ENCODE measurements around the gene ACAD11.
"Not testable (repeated sequence)": the region's sequence is repeated elsewhere in the genome, so short reads cannot be mapped to it uniquely, and the experiment has no call there.

Gene ACAD11

DNA sequence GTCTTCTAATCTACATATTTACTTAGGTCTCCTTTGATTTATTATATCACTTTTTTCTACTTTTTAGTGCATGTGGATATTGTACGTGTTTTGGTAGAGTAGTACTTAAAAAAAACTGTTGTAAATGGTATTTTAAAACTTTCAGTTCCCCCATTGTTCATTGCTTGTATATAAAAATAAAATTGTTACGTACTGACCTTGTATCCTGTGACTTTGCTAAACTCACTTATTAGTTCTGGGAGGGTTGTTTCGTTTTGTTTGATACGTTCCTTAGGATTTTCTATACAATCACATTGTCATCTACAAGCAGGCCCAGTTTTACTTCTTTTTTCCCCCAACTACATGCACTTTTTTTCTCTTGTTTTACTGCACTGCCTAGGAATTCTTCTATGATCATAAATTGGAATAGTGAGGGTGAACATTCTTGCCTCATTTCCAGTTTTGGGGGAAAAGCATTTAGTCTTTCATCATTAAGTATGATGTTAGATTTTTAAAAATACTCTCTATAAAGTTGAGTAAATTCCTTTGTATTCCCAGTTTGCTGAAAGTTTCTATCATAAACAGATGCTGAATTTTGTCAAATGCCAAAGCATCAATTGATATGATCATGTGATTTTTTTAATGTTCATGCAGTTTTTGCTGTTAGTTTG lies 96.1 kb downstream of the ACAD11 start:
- Mint-ChIP-seq H3K4me3 (no peak overlapping the region), H3K27ac (no peak overlapping the region), H3K9me3 (ENCODE audit: low read depth) (no peaks in the 10 kb centered on the region), H3K36me3 (peaks cover 30% of the 10 kb centered on the region), H3K4me1 (ENCODE audit: low read depth) (peaks cover 4% of the 10 kb centered on the region), H3K27me3 (no peaks in the 10 kb centered on the region)

GRCh38 chr3:132561003-132561402 lies 98.6 kb downstream of the ACAD11 start:
- no peaks in the 10 kb centered on the region for H3K27me3 Mint-ChIP-seq
- H3K4me1 Mint-ChIP-seq (ENCODE audit: low read depth) = no peaks in the 10 kb centered on the region
- H3K4me3 Mint-ChIP-seq = no peak overlapping the region
- H3K27ac Mint-ChIP-seq = no peak overlapping the region
- peaks cover 30% of the 10 kb centered on the region for H3K36me3 Mint-ChIP-seq
- no peaks in the 10 kb centered on the region for H3K9me3 Mint-ChIP-seq (ENCODE audit: low read depth)

GRCh38 chr3:132556508-132557159 lies 103.0 kb downstream of the ACAD11 start:
- Mint-ChIP-seq H3K4me1 (ENCODE audit: low read depth) (peaks cover 4% of the 10 kb centered on the region), H3K9me3 (ENCODE audit: low read depth) (no peaks in the 10 kb centered on the region), H3K27ac (peak overlapping the region; percentile 78), H3K4me3 (no peak overlapping the region), H3K27me3 (no peaks in the 10 kb centered on the region), H3K36me3 (peaks cover 8% of the 10 kb centered on the region)

GRCh38 chr3:132556036-132556386 lies 103.6 kb downstream of the ACAD11 start:
- H3K36me3 Mint-ChIP-seq; H3K27me3 Mint-ChIP-seq; H3K9me3 Mint-ChIP-seq (ENCODE audit: low read depth); H3K27ac Mint-ChIP-seq; H3K4me1 Mint-ChIP-seq (ENCODE audit: low read depth); H3K4me3 Mint-ChIP-seq: not testable (repeated sequence)

DNA sequence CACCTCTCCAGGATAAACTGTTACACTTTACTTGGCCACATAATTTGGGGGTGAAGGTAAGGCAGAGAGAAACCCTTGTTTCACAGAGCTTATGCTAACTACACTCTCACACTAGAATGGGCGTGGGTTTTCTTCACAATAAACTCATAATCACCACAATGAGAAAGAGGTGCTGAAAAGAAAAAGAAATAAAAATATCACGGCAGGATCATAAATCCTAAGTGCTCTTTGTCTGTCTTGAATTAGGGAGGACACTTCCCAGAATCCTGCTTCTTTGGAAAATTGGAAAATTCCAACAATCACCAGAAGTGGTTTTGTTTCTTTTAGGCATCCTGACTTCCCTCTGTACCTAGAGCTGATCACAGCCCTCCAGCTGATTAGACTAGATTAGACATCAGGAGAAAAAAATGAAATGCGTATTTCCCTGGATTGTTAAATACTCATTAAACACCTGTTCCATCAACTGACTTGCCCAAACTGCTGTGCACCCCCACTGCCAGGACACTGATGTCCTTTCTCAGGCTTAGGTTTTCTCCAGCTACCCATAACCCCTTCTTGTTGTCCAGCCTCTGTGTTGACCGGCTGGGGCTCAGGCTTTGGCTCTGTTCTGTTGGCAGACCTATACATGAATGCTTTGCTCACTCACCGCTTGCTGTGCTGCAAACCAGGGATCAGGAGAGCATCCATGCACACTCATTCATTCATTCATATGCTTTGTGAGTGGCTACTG lies 104.1 kb downstream of the ACAD11 start:
- H3K4me1 Mint-ChIP-seq (ENCODE audit: low read depth) = peaks cover 13% of the 10 kb centered on the region
- H3K36me3 Mint-ChIP-seq = peaks cover 8% of the 10 kb centered on the region
- no peak overlapping the region for H3K4me3 Mint-ChIP-seq
- no peaks in the 10 kb centered on the region for H3K27me3 Mint-ChIP-seq
- H3K9me3 Mint-ChIP-seq (ENCODE audit: low read depth) = no peaks in the 10 kb centered on the region
- no peak overlapping the region for H3K27ac Mint-ChIP-seq

DNA sequence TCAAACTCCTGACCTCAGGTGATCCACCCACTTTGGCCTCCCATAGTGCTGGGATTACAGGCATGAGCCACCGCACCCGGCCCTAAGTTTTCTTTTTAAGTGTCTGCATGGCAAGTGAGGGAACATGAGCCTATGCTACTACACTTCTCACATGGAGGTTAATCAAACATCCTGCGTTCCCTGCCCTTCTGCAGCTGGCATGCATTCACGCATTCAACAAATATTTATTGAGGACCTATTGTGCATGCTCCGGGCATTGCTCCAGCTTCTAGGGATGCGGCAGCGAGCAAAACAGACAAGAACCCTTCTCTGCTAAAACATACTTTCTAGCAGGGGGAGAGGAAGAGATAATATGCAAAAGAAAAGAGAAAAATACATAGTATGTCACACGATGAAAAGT lies 105.2 kb downstream of the ACAD11 start:
- Mint-ChIP-seq H3K9me3 (ENCODE audit: low read depth) (peaks cover 3% of the 10 kb centered on the region), H3K4me1 (ENCODE audit: low read depth) (peaks cover 24% of the 10 kb centered on the region), H3K4me3 (no peak overlapping the region), H3K27ac (no peak overlapping the region), H3K27me3 (no peaks in the 10 kb centered on the region), H3K36me3 (peaks cover 11% of the 10 kb centered on the region)

GRCh38 chr3:132553826-132554225 lies 105.8 kb downstream of the ACAD11 start:
- Mint-ChIP-seq H3K4me3 (no peak overlapping the region), H3K27ac (no peak overlapping the region), H3K36me3 (peaks cover 13% of the 10 kb centered on the region), H3K4me1 (ENCODE audit: low read depth) (peaks cover 28% of the 10 kb centered on the region), H3K27me3 (no peaks in the 10 kb centered on the region), H3K9me3 (ENCODE audit: low read depth) (peaks cover 3% of the 10 kb centered on the region)

DNA sequence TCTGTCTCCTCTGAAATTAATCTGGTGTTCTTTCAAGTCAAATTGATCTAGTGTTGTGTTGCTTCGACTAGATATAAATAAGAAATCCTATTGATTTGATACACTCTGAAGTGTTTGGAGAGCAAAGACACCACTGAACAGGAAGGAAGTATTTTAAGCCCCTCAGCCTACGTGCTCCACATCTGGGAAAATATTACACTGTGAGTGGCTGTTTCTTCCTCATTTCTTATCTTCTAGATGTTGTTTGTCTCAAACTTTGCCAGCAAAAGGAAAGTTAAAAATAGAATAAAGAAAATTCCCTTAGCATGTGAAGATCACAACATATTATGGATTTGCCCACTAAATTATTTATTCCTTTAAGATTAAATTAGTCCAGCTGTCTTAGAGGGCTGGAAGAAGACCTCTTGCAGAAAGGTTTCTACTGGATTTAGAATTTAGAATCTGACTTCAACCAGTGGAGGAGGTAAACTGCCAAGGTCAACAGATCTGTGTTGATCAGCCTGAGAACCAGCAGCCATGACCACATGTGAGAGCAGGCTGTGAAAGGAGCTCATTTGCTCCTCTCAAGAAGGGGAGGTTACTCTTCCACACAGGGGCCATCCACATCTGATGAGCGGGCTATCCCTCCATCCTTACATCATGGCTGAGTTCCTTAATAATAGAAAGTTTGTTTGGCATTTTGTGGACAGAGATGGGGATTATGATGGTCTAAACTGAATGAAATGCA lies 108.9 kb downstream of the ACAD11 start:
- H3K4me1 Mint-ChIP-seq (ENCODE audit: low read depth) = peaks cover 31% of the 10 kb centered on the region
- H3K4me3 Mint-ChIP-seq = peak overlapping the region; percentile 55

DNA sequence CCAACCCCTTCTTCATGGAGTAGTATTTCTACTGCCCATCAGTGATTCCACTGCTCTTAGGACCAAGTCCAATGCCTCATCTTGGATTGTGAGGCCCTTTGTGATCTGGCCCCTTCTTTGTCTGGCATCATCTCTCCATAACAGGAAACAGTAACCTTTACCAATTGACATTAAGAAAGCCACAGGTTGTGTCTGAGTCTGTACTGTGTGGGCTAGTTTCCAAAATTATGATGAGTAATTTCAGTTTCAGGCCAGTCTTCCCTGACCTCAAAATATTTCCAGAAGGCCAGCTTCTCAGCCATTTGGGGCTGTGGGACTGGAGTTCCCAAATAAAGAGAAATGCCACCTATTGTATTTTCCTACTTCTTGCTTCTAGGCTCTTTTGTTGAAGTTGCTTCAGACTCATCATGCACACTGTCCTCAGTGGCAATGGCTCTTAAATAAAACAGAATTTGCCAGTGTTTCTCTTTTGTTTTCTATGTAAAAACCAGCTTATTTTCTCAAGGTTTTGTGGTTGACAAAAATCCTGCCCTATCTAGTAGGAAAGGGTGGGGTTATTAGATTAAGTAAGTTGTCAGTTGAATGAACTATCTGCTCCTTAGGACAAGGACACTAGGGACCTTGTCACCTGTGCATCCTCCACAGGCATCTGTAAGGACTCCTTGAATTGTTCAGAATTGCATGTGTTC lies 109.6 kb downstream of the ACAD11 start:
- peak overlapping the region; percentile 97 for H3K27ac Mint-ChIP-seq
- peaks cover 3% of the 10 kb centered on the region for H3K9me3 Mint-ChIP-seq (ENCODE audit: low read depth)
- peaks cover 31% of the 10 kb centered on the region for H3K4me1 Mint-ChIP-seq (ENCODE audit: low read depth)
- peaks cover 7% of the 10 kb centered on the region for H3K36me3 Mint-ChIP-seq
- no peaks in the 10 kb centered on the region for H3K27me3 Mint-ChIP-seq
- peak overlapping the region; percentile 55 for H3K4me3 Mint-ChIP-seq

More for the DNA sequence above, 108.9 kb downstream of the ACAD11 start:
- Mint-ChIP-seq H3K27ac (peak overlapping the region; percentile 97), H3K27me3 (no peaks in the 10 kb centered on the region), H3K9me3 (ENCODE audit: low read depth) (peaks cover 3% of the 10 kb centered on the region), H3K36me3 (peaks cover 7% of the 10 kb centered on the region)

DNA sequence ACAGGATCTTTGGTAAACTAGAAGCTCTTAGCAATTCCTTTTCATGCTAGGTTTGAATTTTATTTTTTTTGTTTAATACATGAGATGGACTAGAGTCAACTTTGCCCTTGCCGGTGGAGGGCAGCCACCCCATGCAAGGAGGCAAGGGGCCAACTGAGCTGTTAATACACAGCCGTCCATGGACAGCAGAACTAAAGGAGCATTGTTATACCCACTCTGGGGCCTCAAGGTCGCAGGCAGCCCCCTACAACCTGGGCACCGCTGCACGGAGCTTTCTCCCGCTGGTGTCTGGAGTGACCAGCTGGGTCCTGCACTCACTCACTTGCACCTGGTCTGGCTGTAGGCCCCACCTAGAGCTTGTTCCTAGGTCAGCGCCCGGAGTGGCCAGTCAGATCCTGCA lies 110.4 kb downstream of the ACAD11 start:
- H3K4me3 Mint-ChIP-seq = no peak overlapping the region
- peaks cover 10% of the 10 kb centered on the region for H3K36me3 Mint-ChIP-seq
- peaks cover 3% of the 10 kb centered on the region for H3K9me3 Mint-ChIP-seq (ENCODE audit: low read depth)
- no peaks in the 10 kb centered on the region for H3K27me3 Mint-ChIP-seq
- H3K27ac Mint-ChIP-seq = peak overlapping the region; percentile 97
- H3K4me1 Mint-ChIP-seq (ENCODE audit: low read depth) = peaks cover 36% of the 10 kb centered on the region

- H3K9me3 Mint-ChIP-seq (ENCODE audit: low read depth) = peaks cover 3% of the 10 kb centered on the region
- H3K27me3 Mint-ChIP-seq = no peaks in the 10 kb centered on the region
- no peak overlapping the region for H3K4me3 Mint-ChIP-seq
- peak overlapping the region; percentile 1 for H3K27ac Mint-ChIP-seq
- H3K36me3 Mint-ChIP-seq = peaks cover 15% of the 10 kb centered on the region
- peaks cover 44% of the 10 kb centered on the region for H3K4me1 Mint-ChIP-seq (ENCODE audit: low read depth)
Measured at GRCh38 chr3:132545471-132545870, 114.1 kb downstream of the ACAD11 start.

DNA sequence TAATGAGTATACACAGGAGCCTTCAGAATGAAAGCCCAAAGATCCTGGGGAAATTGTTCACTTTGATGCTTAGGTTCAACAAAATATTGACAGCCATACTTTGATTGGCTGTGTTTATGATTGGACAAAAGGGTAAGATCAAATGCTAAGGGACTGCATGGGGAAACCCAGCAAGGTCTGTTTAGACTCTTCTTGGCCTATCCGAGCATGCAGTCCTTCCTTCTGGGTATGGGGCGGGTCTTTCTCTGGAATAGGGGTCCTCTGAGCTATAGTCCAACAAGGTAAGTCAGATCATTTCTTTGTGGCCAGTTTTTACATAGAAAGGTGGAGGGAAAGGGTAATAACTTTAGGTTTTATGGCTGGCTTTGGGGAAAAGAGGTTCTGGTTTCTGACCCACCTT lies 115.5 kb downstream of the ACAD11 start:
- H3K4me1 Mint-ChIP-seq (ENCODE audit: low read depth) = peaks cover 32% of the 10 kb centered on the region

GRCh38 chr3:132543011-132543739 lies 116.4 kb downstream of the ACAD11 start:
- Mint-ChIP-seq H3K27me3 (no peaks in the 10 kb centered on the region), H3K9me3 (ENCODE audit: low read depth) (no peaks in the 10 kb centered on the region), H3K27ac (peak overlapping the region; percentile 89), H3K4me3 (peak overlapping the region; percentile 42), H3K36me3 (peaks cover 15% of the 10 kb centered on the region), H3K4me1 (ENCODE audit: low read depth) (peaks cover 28% of the 10 kb centered on the region)

More for the DNA sequence above, 115.5 kb downstream of the ACAD11 start:
- peak overlapping the region; percentile 66 for H3K27ac Mint-ChIP-seq
- peaks cover 15% of the 10 kb centered on the region for H3K36me3 Mint-ChIP-seq
- no peaks in the 10 kb centered on the region for H3K9me3 Mint-ChIP-seq (ENCODE audit: low read depth)
- no peaks in the 10 kb centered on the region for H3K27me3 Mint-ChIP-seq
- no peak overlapping the region for H3K4me3 Mint-ChIP-seq

GRCh38 chr3:132542577-132542976 lies 117.0 kb downstream of the ACAD11 start:
- Mint-ChIP-seq H3K4me3 (peak overlapping the region; percentile 42), H3K27ac (peak overlapping the region; percentile 89), H3K9me3 (ENCODE audit: low read depth) (no peaks in the 10 kb centered on the region), H3K27me3 (no peaks in the 10 kb centered on the region), H3K36me3 (peaks cover 17% of the 10 kb centered on the region), H3K4me1 (ENCODE audit: low read depth) (peaks cover 28% of the 10 kb centered on the region)

Measured in activated naive CD8-positive, alpha-beta T cell (primary cell).